ENCODE results near the gene KAT2A.

Gene KAT2A

DNA sequence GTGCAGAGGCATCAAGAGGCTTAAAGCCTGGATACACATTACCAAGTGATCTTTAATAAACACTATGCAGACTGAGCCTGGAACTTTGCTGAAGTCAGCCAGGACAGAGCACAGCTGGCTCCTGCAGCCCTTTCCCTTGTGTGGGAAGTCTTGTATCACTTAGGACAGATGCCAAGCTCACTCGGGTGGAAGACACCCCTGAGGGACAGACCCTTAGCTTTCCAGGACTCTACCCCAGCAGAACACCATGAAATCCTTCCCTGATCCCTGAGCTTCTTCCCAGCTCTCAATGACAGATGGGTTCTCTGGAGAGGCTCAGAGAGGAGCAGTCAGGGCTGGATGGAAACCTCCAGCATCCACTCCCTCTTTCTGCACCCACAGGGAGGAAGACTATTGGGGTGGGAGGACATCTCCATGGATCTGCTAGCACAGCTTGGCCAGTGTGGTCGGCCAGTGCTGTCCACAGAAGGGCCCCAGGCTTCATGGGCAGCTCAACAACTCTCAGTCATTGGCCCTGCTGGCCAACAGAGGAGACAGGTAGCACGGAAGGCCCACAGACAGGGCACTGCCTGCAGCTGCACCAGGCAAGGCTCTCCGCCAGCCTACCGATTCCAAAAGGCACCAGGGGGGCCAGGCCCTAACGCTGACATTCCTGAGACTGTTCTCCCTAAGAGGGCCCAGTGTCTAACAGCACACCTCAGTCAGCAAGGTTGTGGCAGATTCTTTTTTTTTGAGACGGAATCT, 17.8 kb upstream of the KAT2A start:
- no peak for DNase-seq (ENCODE audit: low read depth, low spot score)
- CTCF ChIA-PET = interaction anchor here (0.8 to 2.3 kb wide), 4 partner anchors 15 to 176 kb away, joined by 3 to 5 read pairs (median 4); partner anchors contain the start of gene KCNH4

DNA sequence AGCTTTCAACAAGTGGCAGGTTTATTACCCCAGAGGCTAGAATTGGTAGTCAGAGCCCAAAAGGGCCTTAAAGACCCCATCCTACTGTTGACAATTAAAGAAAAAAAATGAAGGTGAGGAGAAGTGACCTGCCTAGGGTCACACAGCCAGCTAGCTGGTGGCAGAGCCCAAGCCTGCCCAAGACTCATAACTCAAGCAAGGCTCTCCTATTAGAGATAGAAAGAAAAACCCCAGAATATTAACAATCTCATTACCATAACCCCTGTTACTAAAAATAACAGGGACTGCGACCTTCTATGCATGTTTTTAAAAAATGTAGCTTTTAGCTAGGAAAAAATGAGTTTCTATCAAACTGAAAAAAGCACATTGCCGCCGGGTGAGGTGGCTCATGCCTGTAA, 15.5 kb upstream of the KAT2A start:
- DNase-seq (ENCODE audit: low read depth, low spot score) = no peak
- ChIA-PET CTCF (interaction anchor here (1.1 to 1.6 kb wide), 3 partner anchors 16 to 114 kb away, joined by 3 read pairs; partner anchors contain the start of gene GHDC), POLR2A (no interaction called here)
- TF ChIP-seq, protein P1, sequence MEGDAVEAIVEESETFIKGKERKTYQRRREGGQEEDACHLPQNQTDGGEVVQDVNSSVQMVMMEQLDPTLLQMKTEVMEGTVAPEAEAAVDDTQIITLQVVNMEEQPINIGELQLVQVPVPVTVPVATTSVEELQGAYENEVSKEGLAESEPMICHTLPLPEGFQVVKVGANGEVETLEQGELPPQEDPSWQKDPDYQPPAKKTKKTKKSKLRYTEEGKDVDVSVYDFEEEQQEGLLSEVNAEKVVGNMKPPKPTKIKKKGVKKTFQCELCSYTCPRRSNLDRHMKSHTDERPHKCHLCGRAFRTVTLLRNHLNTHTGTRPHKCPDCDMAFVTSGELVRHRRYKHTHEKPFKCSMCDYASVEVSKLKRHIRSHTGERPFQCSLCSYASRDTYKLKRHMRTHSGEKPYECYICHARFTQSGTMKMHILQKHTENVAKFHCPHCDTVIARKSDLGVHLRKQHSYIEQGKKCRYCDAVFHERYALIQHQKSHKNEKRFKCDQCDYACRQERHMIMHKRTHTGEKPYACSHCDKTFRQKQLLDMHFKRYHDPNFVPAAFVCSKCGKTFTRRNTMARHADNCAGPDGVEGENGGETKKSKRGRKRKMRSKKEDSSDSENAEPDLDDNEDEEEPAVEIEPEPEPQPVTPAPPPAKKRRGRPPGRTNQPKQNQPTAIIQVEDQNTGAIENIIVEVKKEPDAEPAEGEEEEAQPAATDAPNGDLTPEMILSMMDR (IDR thresholded peaks at IDR 0.05; ENCODE audit: insufficient read depth, low read length, missing control alignments) = no peak
- H3K4me3 ChIP-seq (ENCODE audit: low read depth, low read length) = no peak overlapping the region

More for the DNA sequence above, 17.8 kb upstream of the KAT2A start:
- no peak overlapping the region for H3K4me3 ChIP-seq (ENCODE audit: low read depth, low read length)
- TF ChIP-seq, protein P1 (IDR thresholded peaks at IDR 0.05; ENCODE audit: insufficient read depth, low read length, missing control alignments) = no peak
- POLR2A ChIA-PET = no interaction called here

DNA sequence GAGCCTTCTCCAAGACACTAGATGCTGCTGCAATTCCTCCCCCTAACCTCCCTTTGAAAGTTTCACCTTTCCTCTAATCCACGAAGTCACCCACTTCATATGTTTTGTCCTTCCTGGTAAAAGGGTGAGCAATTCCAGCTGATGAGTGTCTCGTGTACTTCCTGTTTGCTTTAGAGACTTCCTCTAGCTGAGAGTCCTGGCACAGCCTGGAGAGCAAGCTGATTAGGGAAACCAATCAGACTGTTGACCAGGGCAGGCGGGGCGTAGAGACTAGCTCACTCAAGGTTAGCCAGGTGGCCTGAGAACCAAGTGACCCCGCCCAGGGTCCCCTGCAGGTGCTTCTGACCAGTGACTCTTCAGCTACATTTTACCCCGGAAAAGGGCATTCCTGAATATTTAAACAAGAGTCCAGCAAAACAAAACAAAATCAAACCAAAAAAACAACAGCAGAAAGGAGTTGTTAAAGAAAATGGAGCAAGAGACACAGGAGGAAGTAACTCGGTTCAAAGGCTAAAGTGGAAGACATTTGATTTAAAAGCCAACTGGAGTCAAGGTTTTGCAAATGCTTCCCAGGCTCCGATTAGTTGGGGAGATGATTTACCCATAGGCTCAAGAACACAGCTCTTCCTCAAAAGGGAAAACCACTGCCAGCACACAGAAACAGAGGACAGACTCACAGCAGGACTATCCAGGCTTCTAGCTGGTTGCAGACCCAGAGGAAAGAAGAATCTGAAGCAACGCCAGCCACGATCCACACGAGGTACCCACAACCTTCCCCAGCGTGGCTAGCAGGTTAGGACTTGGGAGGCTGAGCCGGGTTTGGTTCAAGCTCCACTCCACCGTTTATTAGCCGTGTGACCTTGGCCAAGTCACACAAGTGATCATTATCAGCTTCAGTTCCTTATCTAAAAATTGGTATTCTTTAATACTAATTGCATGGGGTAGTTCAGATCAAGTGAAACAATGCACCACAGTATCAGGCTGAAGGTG, 14.8 kb upstream of the KAT2A start:
- DNase-seq (ENCODE audit: low read depth, low spot score) = no peak
- ChIA-PET POLR2A (no interaction called here), CTCF (interaction anchor here (0.8 to 1.6 kb wide), 7 partner anchors 16 to 171 kb away, joined by 3 to 7 read pairs (median 3); partner anchors contain the start of gene GHDC)
- H3K4me3 ChIP-seq (ENCODE audit: low read depth, low read length) = no peak overlapping the region
- TF ChIP-seq, protein P1 (IDR thresholded peaks at IDR 0.05; ENCODE audit: insufficient read depth, low read length, missing control alignments) = no peak

DNA sequence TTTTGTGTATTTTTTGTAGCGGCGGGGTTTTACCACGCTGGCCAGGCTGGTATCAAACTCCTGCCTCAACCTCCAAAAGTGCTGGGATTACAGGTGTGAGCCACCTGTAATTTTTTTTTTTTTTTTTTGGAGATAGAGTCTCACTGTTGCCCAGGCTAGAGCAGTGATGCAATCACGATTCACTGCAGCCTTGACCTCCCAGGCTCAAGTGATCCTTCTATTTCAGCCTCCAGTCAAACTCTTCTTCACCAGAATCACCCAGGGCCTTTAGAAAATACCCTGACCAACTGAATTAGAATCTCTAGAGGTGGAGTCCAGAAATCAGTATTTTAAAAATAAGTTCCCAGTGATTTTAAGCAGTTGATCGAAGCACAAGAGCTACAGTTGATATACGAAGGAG, 14.0 kb upstream of the KAT2A start:
- CTCF ChIA-PET = interaction anchor here (1.0 to 1.5 kb wide), 4 partner anchors 17 to 170 kb away, joined by 3 to 7 read pairs (median 4); no protein-coding TSS in a partner anchor
- DNase-seq (ENCODE audit: low read depth, low spot score) = no peak
- TF ChIP-seq, protein P1 (IDR thresholded peaks at IDR 0.05; ENCODE audit: insufficient read depth, low read length, missing control alignments) = no peak
- POLR2A ChIA-PET = no interaction called here
- H3K4me3 ChIP-seq (ENCODE audit: low read depth, low read length) = no peak overlapping the region

DNA sequence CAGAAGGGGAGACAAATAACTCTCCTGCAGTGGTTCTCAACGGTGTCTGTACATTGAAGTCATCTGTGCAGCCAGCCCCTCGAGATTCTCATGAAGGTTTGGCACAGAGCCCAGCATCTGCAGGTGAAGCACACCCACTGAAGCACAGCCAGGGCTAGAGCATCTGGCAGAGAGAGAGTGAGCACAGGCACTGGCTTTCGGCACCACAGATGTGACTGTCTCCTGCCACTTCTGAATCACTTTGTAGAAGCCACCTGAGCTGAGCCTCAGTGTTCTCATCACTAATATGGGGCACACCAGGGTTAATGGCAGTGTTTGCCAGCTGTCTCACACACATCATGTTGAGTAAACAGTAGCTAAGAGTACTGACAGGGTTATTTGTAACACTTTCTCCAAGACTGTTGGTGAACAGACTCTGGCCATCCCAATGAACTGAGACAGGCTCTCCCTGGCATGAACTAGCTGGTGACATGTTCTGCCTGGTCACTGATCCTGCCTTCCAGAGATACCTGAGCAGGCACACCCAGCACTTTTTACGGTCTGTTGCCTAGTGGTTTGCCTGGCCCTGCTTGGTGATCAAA, 12.4 kb upstream of the KAT2A start:
- TF ChIP-seq, protein P1 (IDR thresholded peaks at IDR 0.05; ENCODE audit: insufficient read depth, low read length, missing control alignments) = no peak
- ChIA-PET CTCF (interaction anchor here (0.8 to 2.0 kb wide), 4 partner anchors 15 to 30 kb away, joined by 3 to 7 read pairs (median 6); no protein-coding TSS in a partner anchor), POLR2A (interaction anchor here (0.6 to 1.6 kb wide), 3 partner anchors 12 to 361 kb away, joined by 3 to 4 read pairs (median 3); partner anchors contain the start of gene KAT2A)
- no peak for DNase-seq (ENCODE audit: low read depth, low spot score)
- no peak overlapping the region for H3K4me3 ChIP-seq (ENCODE audit: low read depth, low read length)

All from AG04449 (cell line).